ENCODE results near the gene ELL2. TPM values are rescaled to one million over a fixed set of nuclear protein-coding genes. Genes with fewer than 3 reads are reported as not detected.

The ELL2 gene
- total and polyA plus RNA-seq, 9 of the 15 experiments (the other 6 are each of a cell fraction or from before 2014, with no cell fraction given) = 4.3 to 18.3 (median 14.5) TPM

- TF ChIP-seq ZBTB11 (CRISPR knock-in tag; IDR thresholded peaks at IDR 0.05) (no peak), HIVEP1 (CRISPR knock-in tag; IDR thresholded peaks at IDR 0.05) (no peak), JUND (IDR thresholded peaks at IDR 0.05; ENCODE audit: borderline replicate concordance, low read depth, low read length) (peak; percentile 36; the same call in 1 of the 2 replicates), JUND (tag; IDR thresholded peaks at IDR 0.05; ENCODE audit: borderline replicate concordance, low read depth, low read length) (no peak), FOXJ3 (CRISPR knock-in tag; IDR thresholded peaks at IDR 0.05) (no peak), UBTF (IDR thresholded peaks at IDR 0.05; ENCODE audit: borderline replicate concordance in 1 of 2, low read depth in 2 of 2, low read length in 2 of 2) (no peak), RB1 (IDR thresholded peaks at IDR 0.05; ENCODE audit: low read depth) (no peak), ZKSCAN8 (CRISPR knock-in tag; IDR thresholded peaks at IDR 0.05) (no peak), CGGBP1 (CRISPR knock-in tag; IDR thresholded peaks at IDR 0.05) (no peak), SRSF1 (IDR thresholded peaks at IDR 0.05; ENCODE audit: low read depth, low read length) (no peak), FOSL1 (tag; conservative IDR thresholded peaks at IDR 0.05) (peak; percentile 75), ATF7 (IDR thresholded peaks at IDR 0.05) (no peak), BCL6 (CRISPR knock-in tag; IDR thresholded peaks at IDR 0.05) (no peak), PRMT5 (CRISPR knock-in tag; IDR thresholded peaks at IDR 0.05) (no peak)
These were observed 99.6 kb downstream of the ELL2 start (continued) for GRCh38 chr5:95861864-95862561.

All from K562 (cell line).